ENCODE measurements around the gene TAS2R39.

TAS2R39 gene

DNA sequence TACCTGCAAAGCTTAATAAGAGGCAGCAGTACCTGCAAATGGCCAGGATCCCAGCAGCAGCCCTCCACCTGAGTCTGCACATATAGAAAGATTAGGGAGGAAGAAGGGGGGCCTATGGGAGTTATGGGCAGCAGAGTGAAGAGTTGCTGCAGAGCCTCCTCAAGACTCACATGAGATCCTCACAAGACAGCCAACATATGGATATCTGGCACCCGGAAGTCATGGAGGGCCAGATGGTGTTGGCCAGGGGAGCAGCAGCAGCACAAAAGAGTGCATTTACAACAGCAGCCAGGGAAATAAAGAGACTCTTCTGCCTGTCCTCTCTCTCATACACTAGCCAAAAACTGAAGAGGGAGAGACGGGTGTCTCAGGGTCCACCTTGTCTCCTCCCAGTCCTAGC, 34.6 kb downstream of the TAS2R39 start:
- DNase-seq, result no peak

DNA sequence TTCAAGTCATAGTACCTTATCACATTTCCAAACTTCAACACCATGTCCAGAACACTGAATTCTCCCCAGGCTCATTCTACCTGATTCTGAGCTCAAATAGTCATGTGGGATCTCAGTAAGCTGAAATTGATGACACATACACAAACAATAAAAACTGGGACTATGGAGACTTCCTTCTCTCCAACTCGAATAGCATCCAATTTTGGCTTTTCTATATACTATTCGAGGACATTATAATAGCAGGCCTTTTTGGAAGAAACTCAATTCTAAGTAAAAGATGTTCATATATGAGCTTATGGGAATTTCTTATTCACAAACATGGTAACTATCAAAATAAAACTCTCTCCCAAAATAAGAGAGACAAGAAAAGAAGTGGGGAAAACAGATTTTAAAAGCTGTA, 38.1 kb downstream of the TAS2R39 start:
- no peak for DNase-seq

DNA sequence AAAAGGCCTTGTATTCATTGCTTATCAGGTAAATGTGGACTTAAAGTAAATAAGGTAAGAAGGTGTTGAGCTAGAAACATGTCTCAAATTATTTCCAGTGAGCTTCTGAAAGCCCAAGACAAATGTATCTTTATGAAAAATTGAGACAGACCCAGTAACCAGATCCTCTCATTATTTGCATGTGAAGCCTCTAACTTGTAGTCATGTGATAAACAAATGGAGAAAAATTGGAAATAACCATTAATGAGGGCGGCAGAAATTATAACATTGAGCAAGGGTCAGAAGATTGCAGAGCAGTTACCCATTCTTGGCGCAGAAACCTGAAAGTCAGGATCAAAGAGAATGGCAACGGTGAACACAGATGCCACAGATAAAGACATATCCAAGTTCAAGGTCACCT, 38.5 kb downstream of the TAS2R39 start, which contains the start of gene TAS2R40:
TAS2R40 (plus strand) TSS at position 301 of the 400 bp plus-strand sequence; CDS start at position 343, 42 bp downstream.
- DNase-seq, result no peak

DNA sequence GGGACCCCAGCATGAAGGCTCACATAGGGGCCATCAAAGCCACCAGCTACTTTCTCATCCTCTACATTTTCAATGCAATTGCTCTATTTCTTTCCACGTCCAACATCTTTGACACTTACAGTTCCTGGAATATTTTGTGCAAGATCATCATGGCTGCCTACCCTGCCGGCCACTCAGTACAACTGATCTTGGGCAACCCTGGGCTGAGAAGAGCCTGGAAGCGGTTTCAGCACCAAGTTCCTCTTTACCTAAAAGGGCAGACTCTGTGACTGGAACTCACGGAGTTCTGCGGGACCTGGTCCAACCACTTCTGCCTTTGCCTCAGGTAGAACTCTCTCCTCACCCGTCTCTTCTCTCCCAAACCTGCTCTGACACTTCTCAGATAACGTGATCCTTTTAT, 39.6 kb downstream of the TAS2R39 start:
- no peak for DNase-seq

DNA sequence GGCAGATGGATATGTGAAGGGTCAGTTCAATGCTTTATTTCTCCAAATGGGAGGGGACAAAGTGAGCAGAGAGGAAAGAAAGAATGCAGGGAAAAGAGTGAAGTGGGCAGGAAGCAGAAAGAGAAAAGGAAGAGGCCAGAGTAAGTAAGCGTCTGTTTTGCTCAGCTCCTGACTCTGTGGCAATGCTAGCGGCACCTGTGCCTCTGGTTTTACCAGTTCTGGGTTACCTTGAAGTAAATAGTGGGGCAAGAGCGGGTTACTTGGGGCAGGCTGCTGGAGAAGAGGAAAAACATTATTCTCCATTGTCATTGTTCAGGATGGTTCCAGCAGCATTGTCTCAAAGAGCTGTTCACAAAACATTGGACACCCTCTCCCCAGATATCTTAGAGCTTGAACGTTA, 40.6 kb downstream of the TAS2R39 start:
- DNase-seq, result no peak

DNA sequence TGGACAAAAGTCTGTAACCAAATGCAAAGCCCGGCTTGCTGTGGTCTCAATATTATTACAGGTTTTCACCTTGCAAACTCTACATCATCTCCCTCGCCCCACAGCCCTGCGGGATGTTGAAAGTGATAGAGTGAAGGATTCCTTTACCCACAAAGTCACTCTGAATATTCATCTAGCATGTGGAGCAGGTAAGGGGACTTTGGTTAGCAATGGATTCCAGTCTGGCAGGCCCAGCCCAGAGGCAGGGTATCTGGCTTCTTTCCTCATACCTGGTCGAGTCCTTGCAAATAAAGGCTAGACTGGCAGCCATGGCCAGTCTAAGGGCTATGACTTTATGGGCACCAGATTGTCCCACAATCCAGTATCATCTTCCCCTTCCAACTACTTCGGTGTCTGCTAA, 41.8 kb downstream of the TAS2R39 start:
- no peak for DNase-seq

DNA sequence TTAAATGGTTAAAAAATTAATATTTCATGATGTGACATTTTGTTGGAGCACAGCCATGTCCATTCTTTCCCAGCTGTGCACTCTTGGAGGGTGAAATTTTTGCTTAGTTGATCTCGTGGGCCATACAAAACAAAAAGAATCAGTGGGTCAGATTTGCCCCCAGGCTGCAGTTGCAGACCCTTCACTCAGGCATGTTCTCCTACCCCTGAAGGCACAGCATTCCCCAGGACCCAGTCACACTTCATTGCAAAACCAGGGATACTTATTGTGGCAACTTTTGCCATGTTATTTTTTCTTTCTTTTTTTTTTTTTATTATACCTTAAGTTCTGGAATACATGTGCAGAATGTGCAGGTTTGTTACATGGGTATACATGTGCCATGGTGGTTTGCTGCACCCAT, 44.6 kb downstream of the TAS2R39 start:
- DNase-seq, result no peak

DNA sequence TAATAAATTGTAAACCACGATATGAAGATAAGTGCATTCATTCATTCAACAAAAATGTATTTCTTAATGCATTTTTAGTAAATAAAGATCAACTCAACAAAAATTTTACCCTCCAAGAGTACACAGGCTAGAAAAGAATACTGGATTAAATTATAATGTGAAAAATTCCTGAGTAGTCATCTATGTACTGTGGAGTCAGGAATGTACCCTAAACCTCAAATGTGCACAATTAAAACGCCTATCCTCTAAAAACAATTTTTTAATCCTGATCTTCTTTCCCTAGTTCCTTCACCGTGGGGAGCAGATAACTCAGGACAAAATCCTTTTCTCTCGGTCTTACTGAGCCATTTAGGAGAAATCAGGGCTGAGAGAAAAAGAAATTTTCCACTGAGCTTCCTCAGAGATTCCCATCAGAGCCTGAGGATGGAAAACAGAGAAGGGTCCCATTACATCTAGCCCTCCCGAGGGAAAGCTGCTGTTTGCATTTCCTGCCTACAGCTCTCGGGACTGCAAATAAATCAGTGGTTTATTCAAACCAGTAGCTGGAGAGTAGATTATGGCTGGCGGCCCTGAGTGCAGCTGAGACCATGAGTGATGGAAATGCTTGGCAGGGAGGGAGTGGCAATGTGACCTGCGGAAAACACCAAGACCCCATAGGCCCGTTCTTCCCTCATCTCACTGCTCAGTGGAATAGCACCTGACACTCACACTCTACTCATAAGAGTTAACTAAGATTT, 46.0 kb downstream of the TAS2R39 start:
- DNase-seq, result no peak

DNA sequence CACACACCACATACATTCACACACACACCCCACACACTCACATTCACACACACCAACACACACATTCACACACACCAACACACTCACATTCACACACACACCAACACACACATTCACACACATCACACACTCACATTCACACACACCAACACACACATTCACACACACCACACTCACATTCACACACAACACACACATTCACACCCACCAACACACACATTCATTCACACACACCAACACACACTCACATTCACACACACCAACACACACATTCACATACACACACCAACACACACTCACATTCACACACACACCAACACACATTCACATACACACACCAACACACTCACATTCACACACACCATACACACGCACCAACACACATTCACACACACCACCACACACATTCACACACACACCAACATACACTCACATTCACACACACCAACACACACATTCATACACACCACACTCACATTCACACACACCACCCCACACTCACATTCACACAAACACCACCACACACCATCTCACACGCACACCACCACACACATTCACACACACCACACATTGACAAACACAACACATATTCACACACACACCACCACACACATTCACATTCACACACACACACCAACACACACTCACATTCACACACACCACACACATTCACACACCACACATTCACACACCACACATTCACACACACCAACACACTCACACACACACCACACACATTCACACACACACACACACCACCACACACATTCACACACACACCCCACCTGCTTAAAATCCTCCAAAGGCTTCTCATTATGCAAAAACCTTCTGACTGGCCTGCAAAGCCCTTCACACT, 47.6 kb downstream of the TAS2R39 start:
- no peak for DNase-seq

Data from stimulated activated CD4-positive, alpha-beta T cell treated with anti-CD3 and anti-CD28 coated beads, Interleukin-4, amount 100 ng/mL, for 1 hour (primary cell).